Keratinocyte (primary cell): ENCODE data around the gene SPTBN1.

Experiments used
- EZH2 ChIP-seq: IDR thresholded peaks from one replicate; pipeline ENCODE4 v1.6.1; 2012; ENCODE audit warnings: inconsistent platforms, mild to moderate bottlenecking, low read length, moderate library complexity
- TF ChIP-seq, protein P1 (sequence below), 3 experiments: IDR thresholded peaks in 1 of 3; conservative IDR thresholded peaks in 1 of 3; optimal IDR thresholded peaks in 1 of 3; 2 replicates in 2 of 3; 3 replicates in 1 of 3; pipeline versions ENCODE3 to v1.5.1; 2011; ENCODE audit warnings: low read length in 3 of 3, mild to moderate bottlenecking in 3 of 3, moderate library complexity in 2 of 3, control low read depth in 1 of 3, inconsistent platforms in 1 of 3; ENCODE audit not compliant: insufficient read depth in 2 of 3; ENCODE audit errors: extremely low read depth in 1 of 3

DNA sequence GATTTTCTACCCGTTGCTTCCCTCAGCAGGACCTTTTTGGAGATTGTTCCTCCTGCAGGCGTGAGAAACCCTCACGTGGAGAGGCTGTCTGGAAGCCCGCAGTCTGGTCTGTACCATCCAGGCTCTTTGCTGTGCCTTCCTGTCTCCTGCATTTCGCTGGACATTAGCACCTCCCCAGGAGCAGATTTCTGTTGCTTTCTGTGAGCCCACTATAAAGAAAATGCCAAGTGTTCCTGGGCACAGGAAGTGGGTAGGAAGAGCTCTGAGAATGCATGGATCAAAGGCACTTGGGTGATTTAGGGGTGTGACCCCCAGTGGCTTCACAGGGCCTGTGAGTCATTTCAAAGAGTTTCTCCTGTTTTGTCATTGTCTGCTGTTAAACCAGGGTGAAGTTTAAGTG, 27.3 kb downstream of the SPTBN1 start:
- no peak for TF ChIP-seq EZH2
- TF ChIP-seq, protein P1, sequence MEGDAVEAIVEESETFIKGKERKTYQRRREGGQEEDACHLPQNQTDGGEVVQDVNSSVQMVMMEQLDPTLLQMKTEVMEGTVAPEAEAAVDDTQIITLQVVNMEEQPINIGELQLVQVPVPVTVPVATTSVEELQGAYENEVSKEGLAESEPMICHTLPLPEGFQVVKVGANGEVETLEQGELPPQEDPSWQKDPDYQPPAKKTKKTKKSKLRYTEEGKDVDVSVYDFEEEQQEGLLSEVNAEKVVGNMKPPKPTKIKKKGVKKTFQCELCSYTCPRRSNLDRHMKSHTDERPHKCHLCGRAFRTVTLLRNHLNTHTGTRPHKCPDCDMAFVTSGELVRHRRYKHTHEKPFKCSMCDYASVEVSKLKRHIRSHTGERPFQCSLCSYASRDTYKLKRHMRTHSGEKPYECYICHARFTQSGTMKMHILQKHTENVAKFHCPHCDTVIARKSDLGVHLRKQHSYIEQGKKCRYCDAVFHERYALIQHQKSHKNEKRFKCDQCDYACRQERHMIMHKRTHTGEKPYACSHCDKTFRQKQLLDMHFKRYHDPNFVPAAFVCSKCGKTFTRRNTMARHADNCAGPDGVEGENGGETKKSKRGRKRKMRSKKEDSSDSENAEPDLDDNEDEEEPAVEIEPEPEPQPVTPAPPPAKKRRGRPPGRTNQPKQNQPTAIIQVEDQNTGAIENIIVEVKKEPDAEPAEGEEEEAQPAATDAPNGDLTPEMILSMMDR (optimal IDR thresholded peaks at IDR 0.05 in 1 of 3, IDR thresholded peaks at IDR 0.05 in 1 of 3, conservative IDR thresholded peaks at IDR 0.05 in 1 of 3; ENCODE audit: extremely low read depth in 1 of 3, insufficient read depth in 2 of 3, low read length in 3 of 3): no peak
